Cardiac muscle cell (in vitro differentiated cells and primary cell): ENCODE measurements around the gene HK1. TPM values are rescaled to one million over a fixed set of nuclear protein-coding genes. Genes with fewer than 3 reads are reported as not detected.

Experiments used
- DNase-seq, 2 donors: peaks; one replicate each; pipeline versions ENCODE4 v3.0.0 to v3.0.0-alpha.2; 2010 to 2017; ENCODE audit warnings: low read depth in 1 of 2, low spot score in 1 of 2
- H3K27ac ChIP-seq: fragments of 200-600 bp; sonication (generic); 2 replicates; pipeline ENCODE4 v1.5.1; 2016
- H3K27me3 ChIP-seq: fragments of 200-600 bp; sonication (generic); 2 replicates; pipeline ENCODE4 v1.6.0; 2016; ENCODE audit warnings: control low read depth
- H3K36me3 ChIP-seq: fragments of 200-600 bp; sonication (generic); 2 replicates; pipeline ENCODE4 v1.5.1; 2016; ENCODE audit warnings: control low read depth
- H3K4me1 ChIP-seq: fragments of 200-600 bp; sonication (generic); 2 replicates; pipeline ENCODE4 v1.8.1; 2017; ENCODE audit warnings: low read depth, mild to moderate bottlenecking, mixed run types
- H3K4me3 ChIP-seq: fragments of 200-600 bp; sonication (generic); 2 replicates; pipeline ENCODE4 v1.5.1; 2016; ENCODE audit warnings: mild to moderate bottlenecking
- H3K9me3 ChIP-seq: fragments of 200-600 bp; sonication (generic); 2 replicates; pipeline ENCODE4 v1.5.1; 2017; ENCODE audit warnings: low read depth, mild to moderate bottlenecking, control low read depth
- CTCF ChIP-seq: IDR thresholded peaks from 2 replicates; pipeline ENCODE4 v1.5.1; 2012; ENCODE audit warnings: low read depth, mild to moderate bottlenecking, low read length
- polyA plus RNA-seq: library from polyadenylated mRNA; unstranded; fragments of >200 nt; fragmentation: Nextera tagmentation; extraction: Ambion mirVana; gene quantifications from 2 replicates; pipeline ENCODE4 v1.2.1, GENCODE V29; 2016
- total RNA-seq: library from RNA; depleted of rRNA; stranded (reverse); fragments of >200 nt; gene quantifications from 2 replicates; pipeline ENCODE4 v1.2.3, GENCODE V29; 2016

The HK1 gene
- total and polyA plus RNA-seq, 2 experiments from 2014 or later = 324 to 347 TPM

GRCh38 chr10:69438536-69439349 lies 160.4 kb downstream of the HK1 start:
- Histone ChIP-seq H3K27ac (no peak overlapping the region), H3K27me3 (no peaks in the 10 kb centered on the region), H3K9me3 (no peaks in the 10 kb centered on the region), H3K36me3 (no peaks in the 10 kb centered on the region), H3K4me3 (no peak overlapping the region), H3K4me1 (peaks cover 20% of the 10 kb centered on the region)
- no peak for TF ChIP-seq CTCF
- DNase-seq = peak in 1 of 2 donors; percentile 43

- Histone ChIP-seq H3K27ac (no peak overlapping the region), H3K4me1 (peaks cover 20% of the 10 kb centered on the region), H3K36me3 (no peaks in the 10 kb centered on the region), H3K27me3 (no peaks in the 10 kb centered on the region), H3K9me3 (no peaks in the 10 kb centered on the region), H3K4me3 (no peak overlapping the region)
- no peak for TF ChIP-seq CTCF
- no peak for DNase-seq
Measured at GRCh38 chr10:69439350-69439739, 161.0 kb downstream of the HK1 start.

- Histone ChIP-seq H3K4me1 (peaks cover 20% of the 10 kb centered on the region), H3K9me3 (no peaks in the 10 kb centered on the region), H3K36me3 (no peaks in the 10 kb centered on the region), H3K27me3 (no peaks in the 10 kb centered on the region), H3K4me3 (no peak overlapping the region), H3K27ac (no peak overlapping the region)
- no peak for TF ChIP-seq CTCF
- DNase-seq = peak; percentile 69 to 87
Measured at GRCh38 chr10:69439813-69440506, 161.7 kb downstream of the HK1 start.

GRCh38 chr10:69443354-69443753 lies 165.1 kb downstream of the HK1 start:
- no peak overlapping the region for H3K27ac ChIP-seq
- H3K9me3 ChIP-seq = no peaks in the 10 kb centered on the region
- H3K4me1 ChIP-seq = peaks cover 20% of the 10 kb centered on the region
- H3K4me3 ChIP-seq = no peak overlapping the region
- no peaks in the 10 kb centered on the region for H3K27me3 ChIP-seq
- H3K36me3 ChIP-seq = no peaks in the 10 kb centered on the region
- no peak for TF ChIP-seq CTCF
- DNase-seq = no peak

- Histone ChIP-seq H3K9me3 (no peaks in the 10 kb centered on the region), H3K4me1 (peaks cover 6% of the 10 kb centered on the region), H3K27me3 (no peaks in the 10 kb centered on the region), H3K4me3 (no peak overlapping the region), H3K27ac (no peak overlapping the region), H3K36me3 (no peaks in the 10 kb centered on the region)
- TF ChIP-seq CTCF = no peak
- no peak for DNase-seq
Measured at GRCh38 chr10:69445041-69445440, 166.7 kb downstream of the HK1 start.
